GM12878 (cell line): Measurements from ENCODE around the gene CRIM1. TPM values are rescaled to one million over a fixed set of nuclear protein-coding genes. Genes with fewer than 3 reads are reported as not detected.
A peak's percentile ranks its signal among the peaks of the same experiment; 100 is the strongest.

Experiments
- ATAC-seq: fragments of 200-7000 bp; cut with Tn5 transposase; 3 replicates; pipeline ENCODE4 v1.9.1; 2020; ENCODE audit warnings: mild to moderate bottlenecking, moderate library complexity
- Bru-seq: library from RNA; stranded (reverse); fragments of 400-500 nt; gene quantifications from one replicate; lab custom pipeline; 2021; lab: Mats Ljungman, UMichigan
- BruChase-seq, 2 experiments: library from RNA; stranded (reverse); fragments of 400-500 nt; gene quantifications; one replicate each; lab custom pipeline; 2021; lab: Mats Ljungman, UMichigan
- BruUV-seq: library from RNA; stranded (reverse); fragments of 400-500 nt; replicated peaks from 2 replicates; lab custom pipeline; 2021; lab: Mats Ljungman, UMichigan
- CTCF ChIA-PET: fragments of 300-600 bp; sonication (Branson Sonifier 250); formaldehyde crosslinking; extraction: SDS; loops from one replicate; lab custom pipeline; 2021; ENCODE audit warnings: inconsistent platforms; lab: Yijun Ruan, JAX
- POLR2A ChIA-PET: fragments of 350-600 bp; formaldehyde crosslinking; extraction: SDS; loops from one replicate; lab custom pipeline; 2021; ENCODE audit warnings: inconsistent platforms; lab: Charles Lee
- RAD21 ChIA-PET: fragments of 300-600 bp; sonication (Branson Sonifier 250); formaldehyde crosslinking; loops from one replicate; lab custom pipeline; 2023; ENCODE audit warnings: antibody characterized with exemption; ENCODE audit not compliant: unreplicated experiment; lab: Charles Lee
- SMC1A ChIA-PET: fragments of 300-600 bp; sonication (Branson Sonifier 250); formaldehyde crosslinking; loops from one replicate; lab custom pipeline; 2023; ENCODE audit not compliant: unreplicated experiment, uncharacterized antibody; lab: Charles Lee
- DNase-seq: peaks from one replicate; pipeline ENCODE4 v3.0.0-alpha.2; 2011; ENCODE audit warnings: low read depth, low spot score
- FAIRE-seq: peaks from 3 replicates; lab custom pipeline; 2011; peaks lifted over from hg19 to GRCh38; lab: Jason Lieb, UNC
- H2AFZ ChIP-seq: 2 replicates; pipeline ENCODE4 v1.6.0; 2011; ENCODE audit warnings: low read depth, low read length, control low read depth; ENCODE audit not compliant: control insufficient read depth
- H3K27ac ChIP-seq: 2 replicates; pipeline ENCODE4 v1.5.1; 2011; ENCODE audit warnings: control low read depth; ENCODE audit not compliant: control insufficient read depth, insufficient read depth
- H3K27me3 ChIP-seq, 2 experiments: replicated peaks in 1 of 2; 2 replicates each; pipeline versions ENCODE4 v1.6.0 to v1.6.1; 2011; ENCODE audit warnings: low read length in 1 of 2; ENCODE audit not compliant: control insufficient read depth in 2 of 2, insufficient read depth in 2 of 2
- H3K36me3 ChIP-seq, 2 experiments: 2 replicates each; pipeline ENCODE4 v1.5.1; 2011; ENCODE audit warnings: low read length in 1 of 2; ENCODE audit not compliant: control insufficient read depth in 2 of 2, insufficient read depth in 2 of 2
- H3K4me1 ChIP-seq: 2 replicates; pipeline ENCODE4 v1.6.1; 2011; ENCODE audit warnings: mild to moderate bottlenecking, low read length, moderate library complexity, mixed read lengths; ENCODE audit not compliant: control insufficient read depth, insufficient read depth
- H3K4me2 ChIP-seq: 2 replicates; pipeline ENCODE4 v1.6.0; 2011; ENCODE audit warnings: control low read depth; ENCODE audit not compliant: control insufficient read depth, insufficient read depth
- H3K4me3 ChIP-seq: fragments of 200-600 bp; sonication (generic); 2 replicates; pipeline ENCODE4 v1.5.1; 2016
- H3K79me2 ChIP-seq: 2 replicates; pipeline ENCODE4 v1.6.0; 2011; ENCODE audit warnings: low read length; ENCODE audit not compliant: control insufficient read depth, insufficient read depth
- H3K9ac ChIP-seq: 2 replicates; pipeline ENCODE4 v1.8.0; 2011; ENCODE audit warnings: low read length, control low read depth, mixed read lengths; ENCODE audit not compliant: control insufficient read depth, insufficient read depth
- H3K9me3 ChIP-seq: replicated peaks from 3 replicates; pipeline ENCODE4 v1.5.1; 2011; ENCODE audit warnings: mild to moderate bottlenecking, low read length; ENCODE audit not compliant: control insufficient read depth, insufficient read depth
- H4K20me1 ChIP-seq: 2 replicates; pipeline ENCODE4 v1.6.0; 2011; ENCODE audit not compliant: control insufficient read depth, insufficient read depth
- BRCA1 ChIP-seq: IDR thresholded peaks from 2 replicates; pipeline ENCODE4 v1.6.1; 2011; ENCODE audit warnings: low read depth, low read length, improper control_type of control experiment
- CHD4 ChIP-seq: fragments of 200-600 bp; sonication (generic); IDR thresholded peaks from 2 replicates; pipeline ENCODE4 v1.6.1; 2016; ENCODE audit warnings: mild to moderate bottlenecking
- EGR1 ChIP-seq, 2 experiments: IDR thresholded peaks; 1 replicate in 1 of 2; 2 replicates in 1 of 2; pipeline ENCODE4 v1.6.1; 2011 to 2012; ENCODE audit warnings: low read depth in 2 of 2, low read length in 2 of 2, borderline replicate concordance in 1 of 2, mild to moderate bottlenecking in 1 of 2, moderate library complexity in 1 of 2
- HDAC6 ChIP-seq: fragments of 200-600 bp; sonication (generic); IDR thresholded peaks from one replicate; pipeline ENCODE4 v1.8.0; 2017; ENCODE audit warnings: antibody characterized with exemption; ENCODE audit not compliant: unreplicated experiment
- NR2C1 ChIP-seq: fragments of 450-650 bp; IDR thresholded peaks from 2 replicates; pipeline ENCODE4 v1.6.1; 2017; ENCODE audit warnings: antibody characterized with exemption, mild to moderate bottlenecking, moderate library complexity
- SREBF2 ChIP-seq: IDR thresholded peaks from 2 replicates; pipeline ENCODE4 v1.6.1; 2012; ENCODE audit warnings: mild to moderate bottlenecking, low read length
- STAT3 ChIP-seq: IDR thresholded peaks from 2 replicates; pipeline ENCODE4 v1.6.1; 2011; ENCODE audit warnings: low read depth, low read length, improper control_type of control experiment
- SUPT20H ChIP-seq: IDR thresholded peaks from 2 replicates; pipeline ENCODE4 v1.6.1; 2011; ENCODE audit warnings: low read depth, mild to moderate bottlenecking, low read length, moderate library complexity, borderline replicate concordance; ENCODE audit not compliant: control insufficient read depth
- TAF1 ChIP-seq: IDR thresholded peaks from 2 replicates; pipeline ENCODE4 v1.6.1; 2011; ENCODE audit warnings: mild to moderate bottlenecking, low read depth, low read length, borderline replicate concordance
- ZNF622 ChIP-seq: fragments of 450-650 bp; IDR thresholded peaks from 2 replicates; pipeline ENCODE4 v1.6.1; 2017; ENCODE audit warnings: mild to moderate bottlenecking, inconsistent platforms
- WGBS: methylation state at CpG from one replicate; pipeline ENCODE4 v1.1.6; 2016; ENCODE audit warnings: low lambda C conversion rate; ENCODE audit not compliant: insufficient replicate concordance, insufficient coverage; ENCODE audit errors: missing lambda C conversion rate; 5-methylcytosine and 5-hydroxymethylcytosine counted together
- in situ Hi-C: fragments of 300-500 bp; cut with MboI; formaldehyde crosslinking; loops from 9 replicates; pipeline ENCODE4 v1.14.3; 2018; ENCODE audit warnings: mixed read lengths
- intact Hi-C: fragments of 100-400 bp; cut with micrococcal nuclease; formaldehyde crosslinking; loops from one replicate; pipeline ENCODE4 v1.14.2; 2022; ENCODE audit not compliant: unreplicated experiment
- long read RNA-seq, 2 experiments: library from polyadenylated mRNA; unstranded; transcript quantifications; one replicate each; pipeline ENCODE4 v2.0.0, GENCODE V29; 2019 to 2020
- polyA minus RNA-seq, 3 experiments: library from RNA; depleted of rRNA, polyadenylated mRNA; stranded (reverse); fragments of >200 nt; gene quantifications; 2 replicates each; pipeline ENCODE4 v1.2.3, GENCODE V29; 2011
- polyA plus RNA-seq, 11 experiments: library from polyadenylated mRNA; depleted of rRNA in 4 of 11; unstranded in 6 of 11; stranded (reverse) in 5 of 11; fragments of >200 nt; fragmentation: Nextera tagmentation in 4 of 11; fragmentation: Illumina TruSeq in 1 of 11; extraction: Ambion mirVana in 4 of 11; extraction: Trizol in 1 of 11; gene quantifications; 1 replicate in 1 of 11; 2 replicates in 10 of 11; pipeline versions ENCODE4 v1.2.1 to v1.2.3, GENCODE V29; 2011 to 2016; ENCODE audit warnings: inconsistent platforms in 2 of 11, missing spikeins in 2 of 11, low read depth in 1 of 11
- total RNA-seq, 4 experiments: library from RNA; depleted of rRNA in 3 of 4; stranded (reverse); fragments of >200 nt in 3 of 4; fragmentation: Illumina TruSeq in 1 of 4; extraction: Trizol in 1 of 4; gene quantifications; 2 replicates each; pipeline versions ENCODE4 v1.2.1 to v1.2.3, GENCODE V29; 2013 to 2021

CRIM1 gene, protein sequence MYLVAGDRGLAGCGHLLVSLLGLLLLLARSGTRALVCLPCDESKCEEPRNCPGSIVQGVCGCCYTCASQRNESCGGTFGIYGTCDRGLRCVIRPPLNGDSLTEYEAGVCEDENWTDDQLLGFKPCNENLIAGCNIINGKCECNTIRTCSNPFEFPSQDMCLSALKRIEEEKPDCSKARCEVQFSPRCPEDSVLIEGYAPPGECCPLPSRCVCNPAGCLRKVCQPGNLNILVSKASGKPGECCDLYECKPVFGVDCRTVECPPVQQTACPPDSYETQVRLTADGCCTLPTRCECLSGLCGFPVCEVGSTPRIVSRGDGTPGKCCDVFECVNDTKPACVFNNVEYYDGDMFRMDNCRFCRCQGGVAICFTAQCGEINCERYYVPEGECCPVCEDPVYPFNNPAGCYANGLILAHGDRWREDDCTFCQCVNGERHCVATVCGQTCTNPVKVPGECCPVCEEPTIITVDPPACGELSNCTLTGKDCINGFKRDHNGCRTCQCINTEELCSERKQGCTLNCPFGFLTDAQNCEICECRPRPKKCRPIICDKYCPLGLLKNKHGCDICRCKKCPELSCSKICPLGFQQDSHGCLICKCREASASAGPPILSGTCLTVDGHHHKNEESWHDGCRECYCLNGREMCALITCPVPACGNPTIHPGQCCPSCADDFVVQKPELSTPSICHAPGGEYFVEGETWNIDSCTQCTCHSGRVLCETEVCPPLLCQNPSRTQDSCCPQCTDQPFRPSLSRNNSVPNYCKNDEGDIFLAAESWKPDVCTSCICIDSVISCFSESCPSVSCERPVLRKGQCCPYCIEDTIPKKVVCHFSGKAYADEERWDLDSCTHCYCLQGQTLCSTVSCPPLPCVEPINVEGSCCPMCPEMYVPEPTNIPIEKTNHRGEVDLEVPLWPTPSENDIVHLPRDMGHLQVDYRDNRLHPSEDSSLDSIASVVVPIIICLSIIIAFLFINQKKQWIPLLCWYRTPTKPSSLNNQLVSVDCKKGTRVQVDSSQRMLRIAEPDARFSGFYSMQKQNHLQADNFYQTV
- 29.3 and 44.0 TPM in 2 replicates for total RNA-seq (2013; cell fraction: nucleolus; rRNA removed)
- total RNA-seq (2014; rRNA removed) (7.2 and 7.4 TPM in 2 replicates), total RNA-seq (2014; rRNA removed; fragmentation: Illumina TruSeq; extraction: Trizol) (2.8 and 3.9 TPM in 2 replicates), total RNA-seq (2021) (6.5 and 7.0 TPM in 2 replicates), polyA plus RNA-seq (2011; rRNA removed) (1.0 and 1.3 TPM in 2 replicates), polyA plus RNA-seq (2014; fragmentation: Illumina TruSeq; extraction: Trizol) (3.6 and 3.8 TPM in 2 replicates), polyA plus RNA-seq (2014; fragmentation: Nextera tagmentation; extraction: Ambion mirVana) (1 to 10 TPM; 2.1 to 2.4 TPM), polyA plus RNA-seq (2014; rRNA removed) (3.4 and 3.9 TPM in 2 replicates), polyA plus RNA-seq (2016; fragmentation: Nextera tagmentation; extraction: Ambion mirVana) (under 1 TPM; 0.42 to 0.63 TPM), polyA minus RNA-seq (2011; rRNA and poly(A)+ RNA removed) (3.4 and 8.1 TPM in 2 replicates), Bru-seq, nascent RNA (percentile 31 among the genes with signal in this experiment), BruChase-seq, experiment 1, labeled RNA remaining after a 6-hour chase (percentile 29 among the genes with signal in this experiment), BruChase-seq, experiment 2, labeled RNA remaining after a 2-hour chase (percentile 27 among the genes with signal in this experiment)
- polyA plus RNA-seq (2011; ENCODE audit: low read depth) = 1.0 TPM
- polyA plus RNA-seq (2011; cell fraction: cytosol; rRNA removed) = 1.2 and 1.5 TPM in 2 replicates
- polyA plus RNA-seq (2011; cell fraction: nucleus; rRNA removed) = 1.0 and 2.2 TPM in 2 replicates
- 1.5 and 3.6 TPM in 2 replicates for polyA plus RNA-seq (2012)
- polyA minus RNA-seq (2011; cell fraction: cytosol; rRNA and poly(A)+ RNA removed) = 3.7 and 4.2 TPM in 2 replicates
- 5.0 and 9.1 TPM in 2 replicates for polyA minus RNA-seq (2011; cell fraction: nucleus; rRNA and poly(A)+ RNA removed)
- long read RNA-seq, experiment 1, partial matches to known transcripts = 0 of 2 reads
- long read RNA-seq, experiment 1, other reads (novel, unspliced or antisense) = 2 of 2 reads
- long read RNA-seq, experiment 2, partial matches to known transcripts = 0 of 3 reads
- long read RNA-seq, experiment 2, other reads (novel, unspliced or antisense) = 3 of 3 reads

DNA sequence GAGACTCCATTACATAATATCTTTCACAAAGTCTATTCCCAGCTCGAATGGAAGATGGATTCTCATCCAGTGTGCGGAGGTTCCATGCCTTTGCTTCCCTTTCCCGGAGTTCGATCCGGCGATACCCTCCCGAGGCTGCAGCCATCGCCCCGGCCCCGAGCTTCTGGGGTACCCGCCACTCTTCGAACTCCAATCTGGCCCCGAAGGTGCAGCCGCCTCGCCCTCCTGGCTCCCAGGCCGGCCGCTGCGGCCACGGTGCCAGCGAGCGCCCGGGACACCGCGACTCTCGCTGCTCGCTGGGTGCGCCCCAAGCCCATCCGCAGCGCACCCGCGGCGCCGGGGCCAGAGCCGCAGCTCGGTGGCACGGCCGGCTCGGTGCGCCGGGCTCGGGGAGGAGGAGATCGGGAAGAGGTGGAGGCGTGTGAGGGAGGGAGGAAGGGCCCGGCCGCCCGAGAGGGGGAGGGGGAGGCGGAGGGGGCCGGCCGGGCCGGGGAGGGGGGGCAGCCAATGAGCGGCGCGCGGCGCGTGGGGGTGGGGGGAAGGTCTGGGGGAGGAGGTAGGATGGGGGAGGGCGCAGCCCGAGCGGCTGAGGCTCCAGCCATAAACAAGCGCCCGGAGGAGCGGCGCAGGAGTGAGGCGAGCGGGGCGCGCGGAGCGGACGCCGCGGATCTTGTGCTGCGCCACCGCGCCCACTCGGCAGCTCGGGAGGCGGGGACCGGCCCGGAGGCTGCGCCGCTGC, at the start of gene CRIM1:
TSS of gene CRIM1 (plus strand) at position 628 of the 739 bp plus-strand sequence. CDS start 515 bp downstream, outside the sequence.
- no peaks in the 10 kb centered on the region for H3K79me2 ChIP-seq
- peak; percentile 45 for ATAC-seq
- intact Hi-C loops = loop anchor here (10.0 kb wide), 2 partner anchors 381 to 429 kb away; no protein-coding TSS in a partner anchor
- ChIA-PET SMC1A (interaction anchor here (1.4 to 2.3 kb wide), 2 partner anchors 20 to 310 kb away, joined by 5 read pairs; no protein-coding TSS in a partner anchor), CTCF (interaction anchor here (0.9 to 3.7 kb wide), 6 partner anchors 25 to 430 kb away, joined by 3 to 44 read pairs (median 4); no protein-coding TSS in a partner anchor), POLR2A (interaction anchor here (0.6 kb wide), 1 partner anchor 49 kb away, joined by 3 read pairs; no protein-coding TSS in a partner anchor), RAD21 (interaction anchor here (0.9 to 1.3 kb wide), 2 partner anchors 152 to 304 kb away, joined by 3 to 4 read pairs; no protein-coding TSS in a partner anchor)
- H3K27ac ChIP-seq = no peak within 1 kb of the TSS
- in situ Hi-C loops = no loop called here
- H3K9me3 ChIP-seq = no peaks in the 10 kb centered on the region
- H3K9ac ChIP-seq = no peak within 1 kb of the TSS
- H4K20me1 ChIP-seq = no peaks in the 10 kb centered on the region; the same call in 1 of the 2 replicates
- peak within 1 kb of the TSS; percentile 32 for H3K4me2 ChIP-seq
- DNase-seq = no peak
- peaks cover 9% of the 10 kb centered on the region for H3K4me1 ChIP-seq
- peak within 1 kb of the TSS; percentile 49; the same call in 1 of the 2 replicates for H3K4me3 ChIP-seq
- no peaks in the 10 kb centered on the region for H3K36me3 ChIP-seq
- 43% methylated on average over 51 of the region's 82 CpGs for WGBS
- H2AFZ ChIP-seq = peak within 1 kb of the TSS; percentile 25; the same call in 1 of the 2 replicates
- no TSS peak for BruUV-seq
- FAIRE-seq = no peak
- peaks cover 1 to 7% of the 10 kb centered on the region in 2 experiments; a peak in 3 of 4 replicates for H3K27me3 ChIP-seq
- TF ChIP-seq STAT3 (no peak), TAF1 (no peak), HDAC6 (peak; percentile 55), BRCA1 (no peak), NR2C1 (no peak), SREBF2 (no peak), SUPT20H (no peak), EGR1 (IDR thresholded peaks at IDR 0.05; ENCODE audit: borderline replicate concordance in 1 of 2, low read depth in 2 of 2, low read length in 2 of 2) (peak in 1 of 2 experiments; percentile 5; a peak in 1 of 3 replicates), ZNF622 (no peak), CHD4 (no peak)
